H1 (cell line): ENCODE data around the gene OTOGL. TPM values are rescaled to one million over a fixed set of nuclear protein-coding genes. Genes with fewer than 3 reads are reported as not detected.

Experiments used
- CTCF ChIA-PET: fragments of 300-600 bp; sonication (Branson Sonifier 250); formaldehyde crosslinking; loops from one replicate; lab custom pipeline; 2021; ENCODE audit not compliant: partially characterized antibody; lab: Charles Lee
- POLR2A ChIA-PET: fragments of 300-600 bp; sonication (Branson Sonifier 250); formaldehyde crosslinking; loops from one replicate; lab custom pipeline; 2021; ENCODE audit warnings: inconsistent platforms; ENCODE audit not compliant: partially characterized antibody; lab: Charles Lee
- DNase-seq, 2 experiments: peaks; one replicate each; pipeline versions ENCODE4 v3.0.0 to v3.0.0-alpha.2; 2010 to 2022; ENCODE audit warnings: low spot score in 2 of 2, low read depth in 1 of 2, mixed read lengths in 1 of 2
- FAIRE-seq: peaks from 2 replicates; lab custom pipeline; 2011; peaks lifted over from hg19 to GRCh38; lab: Jason Lieb, UNC
- H2AFZ ChIP-seq: 2 replicates; pipeline ENCODE4 v1.8.1; 2012; ENCODE audit warnings: low read length, inconsistent platforms
- H2AK5ac ChIP-seq: 2 replicates; pipeline ENCODE4 v1.6.1; 2013; ENCODE audit warnings: low read depth, low read length
- H2BK120ac ChIP-seq: replicated peaks from 2 replicates; pipeline ENCODE3; 2013; ENCODE audit warnings: low read depth, low read length, inconsistent platforms
- H2BK12ac ChIP-seq: 2 replicates; pipeline ENCODE4 v1.6.1; 2013; ENCODE audit warnings: low read depth, low read length
- H2BK15ac ChIP-seq: 2 replicates; pipeline ENCODE4 v1.6.1; 2013; ENCODE audit warnings: low read length
- H2BK20ac ChIP-seq: 2 replicates; pipeline ENCODE4 v1.6.1; 2013; ENCODE audit warnings: low read length
- H2BK5ac ChIP-seq: 2 replicates; pipeline ENCODE4 v1.6.1; 2013; ENCODE audit warnings: low read depth, low read length
- H3K14ac ChIP-seq: 2 replicates; pipeline ENCODE4 v1.6.1; 2013; ENCODE audit warnings: inconsistent platforms; ENCODE audit not compliant: insufficient read length
- H3K18ac ChIP-seq: 2 replicates; pipeline ENCODE4 v1.6.1; 2013; ENCODE audit warnings: low read length; ENCODE audit errors: extremely low read depth
- H3K23ac ChIP-seq: 2 replicates; pipeline ENCODE4 v1.6.1; 2013; ENCODE audit warnings: inconsistent platforms; ENCODE audit not compliant: insufficient read length
- H3K23me2 ChIP-seq: 2 replicates; pipeline ENCODE4 v1.6.1; 2013; ENCODE audit warnings: low read depth, low read length
- H3K27ac ChIP-seq: 2 replicates; pipeline ENCODE4 v1.6.1; 2011; ENCODE audit warnings: low read depth, low read length, inconsistent platforms
- H3K27me3 ChIP-seq, 4 experiments: replicated peaks in 1 of 4; 1 replicate in 1 of 4; 2 replicates in 3 of 4; pipeline versions ENCODE4 v1.6.1 to v1.8.1; 2011 to 2013; ENCODE audit warnings: low read length in 3 of 4, mild to moderate bottlenecking in 3 of 4, inconsistent platforms in 2 of 4, mixed read lengths in 2 of 4, moderate library complexity in 1 of 4; ENCODE audit not compliant: control insufficient read depth in 3 of 4, insufficient read depth in 3 of 4; ENCODE audit errors: extremely low read depth in 1 of 4
- H3K36me3 ChIP-seq, 4 experiments: 2 replicates each; pipeline versions ENCODE4 v1.6.1 to v1.8.1; 2011 to 2013; ENCODE audit warnings: mild to moderate bottlenecking in 4 of 4, low read length in 3 of 4, moderate library complexity in 2 of 4, control low read depth in 1 of 4, inconsistent platforms in 1 of 4; ENCODE audit not compliant: insufficient read depth in 4 of 4, control insufficient read depth in 2 of 4
- H3K4ac ChIP-seq: replicated peaks from 2 replicates; pipeline ENCODE3; 2013; ENCODE audit warnings: low read length, low read depth, mixed read lengths, inconsistent platforms; ENCODE audit not compliant: insufficient read length
- H3K4me1 ChIP-seq, 4 experiments: replicated peaks in 1 of 4; 1 replicate in 1 of 4; 2 replicates in 3 of 4; pipeline versions ENCODE4 v1.6.1 to v1.8.1; 2011 to 2013; ENCODE audit warnings: low read length in 3 of 4, inconsistent platforms in 2 of 4, mixed read lengths in 1 of 4; ENCODE audit not compliant: insufficient read depth in 4 of 4, control insufficient read depth in 3 of 4
- H3K4me2 ChIP-seq, 2 experiments: 2 replicates each; pipeline versions ENCODE4 v1.6.1 to v1.8.1; 2011 to 2013; ENCODE audit warnings: low read depth in 2 of 2, low read length in 2 of 2, control low read depth in 1 of 2, inconsistent platforms in 1 of 2, mild to moderate bottlenecking in 1 of 2; ENCODE audit not compliant: insufficient read depth in 1 of 2
- H3K4me3 ChIP-seq, 4 experiments: fragments of 200-600, 300-600 bp in 1 of 4; sonication (generic), shearing (Covaris generic), sonication (Bioruptor Twin) in 1 of 4; 2 replicates each; pipeline versions ENCODE4 v1.5.1 to v1.8.1; 2011 to 2016; ENCODE audit warnings: low read length in 4 of 4, low read depth in 3 of 4, control low read depth in 2 of 4, inconsistent platforms in 2 of 4, mild to moderate bottlenecking in 2 of 4, mixed read lengths in 1 of 4, moderate library complexity in 1 of 4; ENCODE audit not compliant: insufficient read depth in 2 of 4; ENCODE audit errors: extremely low read depth in 1 of 4
- H3K56ac ChIP-seq: replicated peaks from 2 replicates; pipeline ENCODE3; 2013; ENCODE audit warnings: low read depth, mild to moderate bottlenecking, mixed read lengths, low read length, inconsistent platforms; ENCODE audit not compliant: insufficient read length
- H3K79me1 ChIP-seq: 2 replicates; pipeline ENCODE4 v1.6.1; 2013; ENCODE audit warnings: low read depth, low read length, control low read depth
- H3K79me2 ChIP-seq, 2 experiments: 2 replicates each; pipeline versions ENCODE4 v1.6.1 to v1.8.1; 2012 to 2013; ENCODE audit warnings: low read length in 2 of 2, mild to moderate bottlenecking in 2 of 2, inconsistent platforms in 1 of 2; ENCODE audit not compliant: insufficient read depth in 2 of 2, control insufficient read depth in 1 of 2
- H3K9ac ChIP-seq, 4 experiments: replicated peaks in 1 of 4; 1 replicate in 1 of 4; 2 replicates in 3 of 4; pipeline versions ENCODE4 v1.6.1 to v1.8.1; 2011 to 2013; ENCODE audit warnings: low read depth in 3 of 4, low read length in 3 of 4, control low read depth in 2 of 4, mild to moderate bottlenecking in 2 of 4, moderate library complexity in 2 of 4, inconsistent platforms in 1 of 4; ENCODE audit errors: extremely low read depth in 1 of 4
- H3K9me3 ChIP-seq, 2 experiments: 2 replicates each; pipeline versions ENCODE4 v1.6.1 to v1.8.1; 2012 to 2013; ENCODE audit warnings: mild to moderate bottlenecking in 2 of 2, moderate library complexity in 2 of 2, control low read depth in 1 of 2, inconsistent platforms in 1 of 2, low read depth in 1 of 2, low read length in 1 of 2, mixed read lengths in 1 of 2; ENCODE audit not compliant: insufficient read depth in 2 of 2
- H4K20me1 ChIP-seq, 2 experiments: replicated peaks in 1 of 2; 2 replicates each; pipeline versions ENCODE3 to v1.8.1; 2011 to 2013; ENCODE audit warnings: inconsistent platforms in 2 of 2, low read length in 2 of 2, mild to moderate bottlenecking in 1 of 2; ENCODE audit not compliant: insufficient read depth in 2 of 2, control insufficient read depth in 1 of 2
- H4K5ac ChIP-seq: 2 replicates; pipeline ENCODE4 v1.6.1; 2013; ENCODE audit warnings: low read length, low read depth, mixed read lengths, inconsistent platforms; ENCODE audit not compliant: insufficient read length
- H4K8ac ChIP-seq: 2 replicates; pipeline ENCODE4 v1.8.0; 2013; ENCODE audit warnings: mild to moderate bottlenecking, moderate library complexity, low read length, inconsistent platforms; ENCODE audit not compliant: insufficient read depth; ENCODE audit errors: extremely low read depth
- H4K91ac ChIP-seq: replicated peaks from 2 replicates; pipeline ENCODE3; 2013; ENCODE audit warnings: low read length, mixed read lengths, inconsistent platforms; ENCODE audit not compliant: insufficient read length
- ATF2 ChIP-seq: IDR thresholded peaks from 2 replicates; pipeline ENCODE4 v1.6.1; 2012; ENCODE audit warnings: low read length, inconsistent platforms
- BRCA1 ChIP-seq: IDR thresholded peaks from 2 replicates; pipeline ENCODE4 v1.6.1; 2012; ENCODE audit warnings: low read depth, low read length, improper control_type of control experiment
- CBX5 ChIP-seq: fragments of 300-800, 300-1000 bp; sonication (generic); IDR thresholded peaks from 2 replicates; pipeline ENCODE4 v1.7.1; 2016; ENCODE audit warnings: antibody characterized with exemption, low read length, low read depth
- HDAC6 ChIP-seq: IDR thresholded peaks from one replicate; pipeline ENCODE4 v1.7.1; 2012; ENCODE audit warnings: low read depth, mild to moderate bottlenecking, inconsistent platforms, low read length, moderate library complexity
- KDM1A ChIP-seq: fragments of 200-600, 300-600 bp; sonication (generic); IDR thresholded peaks from 2 replicates; pipeline ENCODE4 v1.7.1; 2016; ENCODE audit warnings: mild to moderate bottlenecking, low read length, borderline replicate concordance
- SRF ChIP-seq: IDR thresholded peaks from 2 replicates; pipeline ENCODE4 v1.6.1; 2011; ENCODE audit warnings: mild to moderate bottlenecking, low read depth, low read length, moderate library complexity
- polyA plus RNA-seq, 7 experiments: library from polyadenylated mRNA; depleted of rRNA in 3 of 7; stranded (reverse) in 5 of 7; unstranded in 2 of 7; fragments of >200 nt in 5 of 7; fragments of 200-250 nt in 2 of 7; gene quantifications; 1 replicate in 5 of 7; 2 replicates in 1 of 7; 4 replicates in 1 of 7; pipeline versions ENCODE4 v1.2.1 to v1.2.3, GENCODE V29; 2011 to 2013; ENCODE audit warnings: missing spikeins in 2 of 7, mixed read lengths in 2 of 7
- total RNA-seq: library from RNA; stranded (reverse); fragmentation: NEBNext Ultra II Directional; extraction: Animal tissue kit (Norgen Biotek cat#: 25700); gene quantifications from 2 replicates; pipeline ENCODE4 v1.2.1, GENCODE V29; 2021

OTOGL gene
- total and polyA plus RNA-seq, 2 of the 8 experiments (the other 6 are each of a cell fraction or from before 2014, with no cell fraction given): 0.12 to 0.17 TPM

- no peaks in the 10 kb centered on the region for H3K79me1 ChIP-seq
- no peak overlapping the region for H4K8ac ChIP-seq
- H3K36me3 ChIP-seq: no peaks in the 10 kb centered on the region
- CTCF ChIA-PET: interaction anchor here (0.6 to 1.2 kb wide), 2 partner anchors 24 to 148 kb away, joined by 3 read pairs; no protein-coding TSS in a partner anchor
- no peaks in the 10 kb centered on the region for H3K23me2 ChIP-seq
- no peak overlapping the region for H4K91ac ChIP-seq
- TF ChIP-seq SRF: no peak
- no peak for TF ChIP-seq CBX5
- TF ChIP-seq ATF2: no peak
- TF ChIP-seq BRCA1: no peak
- no peak for TF ChIP-seq HDAC6
- TF ChIP-seq KDM1A: no peak
- H3K27ac ChIP-seq: no peak overlapping the region
- no peak overlapping the region for H3K9ac ChIP-seq
- POLR2A ChIA-PET: no interaction called here
- H2BK20ac ChIP-seq: no peak overlapping the region
- no peaks in the 10 kb centered on the region for H3K79me2 ChIP-seq
- H2AK5ac ChIP-seq: no peak overlapping the region
- H3K14ac ChIP-seq: no peak overlapping the region
- H3K56ac ChIP-seq: no peak overlapping the region
- no peaks in the 10 kb centered on the region for H3K4me1 ChIP-seq
- no peak overlapping the region for H3K4me2 ChIP-seq
- no peak overlapping the region for H3K18ac ChIP-seq
- H4K5ac ChIP-seq: no peak overlapping the region
- no peak overlapping the region for H3K4me3 ChIP-seq
- no peak overlapping the region for H2AFZ ChIP-seq
- no peak overlapping the region for H2BK15ac ChIP-seq
- H3K27me3 ChIP-seq: no peaks in the 10 kb centered on the region
- H2BK12ac ChIP-seq: no peak overlapping the region
- no peak for FAIRE-seq
- H3K4ac ChIP-seq: no peak overlapping the region
- H2BK120ac ChIP-seq: no peak overlapping the region
- H4K20me1 ChIP-seq: no peaks in the 10 kb centered on the region
- no peak overlapping the region for H2BK5ac ChIP-seq
- no peak overlapping the region for H3K23ac ChIP-seq
- DNase-seq: no peak
- H3K9me3 ChIP-seq: no peaks in the 10 kb centered on the region
Measured at GRCh38 chr12:80056845-80057244, 42.5 kb upstream of the OTOGL start.
